Measurements from ENCODE around the gene CDC42BPA.
"Not testable (repeated sequence)": the region's sequence is repeated elsewhere in the genome, so short reads cannot be mapped to it uniquely, and the experiment has no call there.

CDC42BPA gene

GRCh38 chr1:227197064-227197463, 121.2 kb downstream of the CDC42BPA start:
- DNase-seq, result no peak

GRCh38 chr1:227192163-227192562, 126.1 kb downstream of the CDC42BPA start:
- no peak for DNase-seq

- no peak for DNase-seq
Measured at GRCh38 chr1:227191607-227192006, 126.7 kb downstream of the CDC42BPA start.

GRCh38 chr1:227190321-227190720, 128.0 kb downstream of the CDC42BPA start:
- DNase-seq, result no peak

GRCh38 chr1:227185291-227185690, 133.0 kb downstream of the CDC42BPA start:
- no peak for DNase-seq

- no peak for DNase-seq
Measured at GRCh38 chr1:227182012-227182411, 136.3 kb downstream of the CDC42BPA start.

- no peak for DNase-seq
Measured at GRCh38 chr1:227175611-227176010, 142.7 kb downstream of the CDC42BPA start.

- no peak for DNase-seq
Measured at GRCh38 chr1:227174164-227174563, 144.1 kb downstream of the CDC42BPA start.

- no peak for DNase-seq
Measured at GRCh38 chr1:227170361-227171166, 147.7 kb downstream of the CDC42BPA start.

- no peak for DNase-seq
Measured at GRCh38 chr1:227169343-227169742, 148.9 kb downstream of the CDC42BPA start.

GRCh38 chr1:227167276-227168101, 150.8 kb downstream of the CDC42BPA start:
- DNase-seq, result no peak

GRCh38 chr1:227166559-227166958, 151.7 kb downstream of the CDC42BPA start:
- DNase-seq, result no peak

- no peak for DNase-seq
Measured at GRCh38 chr1:227161470-227161869, 156.8 kb downstream of the CDC42BPA start.

- no peak for DNase-seq
Measured at GRCh38 chr1:227156520-227156919, 161.8 kb downstream of the CDC42BPA start.

- DNase-seq, result no peak
Measured at GRCh38 chr1:227155688-227156087, 162.6 kb downstream of the CDC42BPA start.

GRCh38 chr1:227155004-227155403, 163.3 kb downstream of the CDC42BPA start:
- no peak for DNase-seq

GRCh38 chr1:227152525-227152924, 165.8 kb downstream of the CDC42BPA start:
- no peak for DNase-seq

- no peak for DNase-seq
Measured at GRCh38 chr1:227140376-227140775, 177.9 kb downstream of the CDC42BPA start.

- DNase-seq, result no peak
Measured at GRCh38 chr1:227136210-227136820, 182.0 kb downstream of the CDC42BPA start.

GRCh38 chr1:227134686-227135314, 183.5 kb downstream of the CDC42BPA start:
- DNase-seq, result no peak

- not testable (repeated sequence) for DNase-seq
Measured at GRCh38 chr1:227132695-227133094, 185.6 kb downstream of the CDC42BPA start.

- peak; percentile 12 for DNase-seq
Measured at GRCh38 chr1:227131193-227131592, 187.1 kb downstream of the CDC42BPA start.

- DNase-seq, result no peak
Measured at GRCh38 chr1:227127891-227128290, 190.4 kb downstream of the CDC42BPA start.

All from KG1 (cell line).